Erythroblast (primary cell): ENCODE measurements around the gene HDAC7.

ENCODE experiments used
- GATA1 ChIP-seq: IDR thresholded peaks from 2 replicates; pipeline ENCODE4 v1.6.1; 2011; ENCODE audit warnings: low read depth, mild to moderate bottlenecking, control low read depth, low read length, moderate library complexity
- POLR2A ChIP-seq: IDR thresholded peaks from 2 replicates; pipeline ENCODE4 v1.6.1; 2011; ENCODE audit warnings: mild to moderate bottlenecking, low read length

GRCh38 chr12:47786662-47787280, 32.9 kb downstream of the HDAC7 start:
- no peak for TF ChIP-seq POLR2A
- TF ChIP-seq GATA1: no peak
